C4-2B (cell line): ENCODE results near the gene C13orf42.
"Not testable (repeated sequence)": the region's sequence is repeated elsewhere in the genome, so short reads cannot be mapped to it uniquely, and the experiment has no call there.

Experiments
- H3K27ac ChIP-seq: fragments of 450-650 bp; 2 replicates; pipeline ENCODE4 v1.5.1; 2017
- CTCF ChIP-seq: fragments of 450-650 bp; conservative IDR thresholded peaks from 2 replicates; pipeline ENCODE4 v1.5.1; 2017; ENCODE audit warnings: mild to moderate bottlenecking
- ZFX ChIP-seq: fragments of 450-650 bp; IDR thresholded peaks from 2 replicates; pipeline ENCODE4 v1.6.1; 2017

The C13orf42 gene

GRCh38 chr13:51120873-51121272 lies 9.8 kb upstream of the C13orf42 start:
- peak; percentile 62 for TF ChIP-seq CTCF
- H3K27ac ChIP-seq, result not testable (repeated sequence)

- no peak overlapping the region for H3K27ac ChIP-seq
- TF ChIP-seq ZFX, result no peak
- TF ChIP-seq CTCF, result no peak
Measured at GRCh38 chr13:51118809-51119431, 7.8 kb upstream of the C13orf42 start.

- no peak overlapping the region for H3K27ac ChIP-seq
- no peak for TF ChIP-seq ZFX
- TF ChIP-seq CTCF, result no peak
Measured at GRCh38 chr13:51113969-51114368, 2.9 kb upstream of the C13orf42 start.

- H3K27ac ChIP-seq, result no peak overlapping the region
Measured at GRCh38 chr13:51113186-51113881, 2.3 kb upstream of the C13orf42 start.

GRCh38 chr13:51112771-51113170 lies 1.7 kb upstream of the C13orf42 start:
- TF ChIP-seq CTCF, result no peak
- no peak for TF ChIP-seq ZFX
- no peak overlapping the region for H3K27ac ChIP-seq

More at GRCh38 chr13:51113186-51113881, 2.3 kb upstream of the C13orf42 start:
- TF ChIP-seq CTCF, result no peak
- TF ChIP-seq ZFX, result no peak

GRCh38 chr13:51111997-51112396 lies 923 bp upstream of the C13orf42 start:
- TF ChIP-seq ZFX, result no peak
- TF ChIP-seq CTCF, result no peak
- no peak overlapping the region for H3K27ac ChIP-seq

GRCh38 chr13:51107996-51108395 lies 3.1 kb downstream of the C13orf42 start:
- TF ChIP-seq CTCF (no peak), ZFX (no peak)
- H3K27ac ChIP-seq, result no peak overlapping the region
